Stimulated activated CD4-positive, alpha-beta T cell treated with anti-CD3 and anti-CD28 coated beads, Interleukin-15, amount 100 ng/mL, for 1 hour (primary cell): ENCODE data around the gene KRT27.

Source experiments
- DNase-seq, 2 donors: peaks; one replicate each; pipeline ENCODE4 v3.0.0-alpha.2; 2020; ENCODE audit warnings: low read depth in 1 of 2, low spot score in 1 of 2

KRT27 gene

DNA sequence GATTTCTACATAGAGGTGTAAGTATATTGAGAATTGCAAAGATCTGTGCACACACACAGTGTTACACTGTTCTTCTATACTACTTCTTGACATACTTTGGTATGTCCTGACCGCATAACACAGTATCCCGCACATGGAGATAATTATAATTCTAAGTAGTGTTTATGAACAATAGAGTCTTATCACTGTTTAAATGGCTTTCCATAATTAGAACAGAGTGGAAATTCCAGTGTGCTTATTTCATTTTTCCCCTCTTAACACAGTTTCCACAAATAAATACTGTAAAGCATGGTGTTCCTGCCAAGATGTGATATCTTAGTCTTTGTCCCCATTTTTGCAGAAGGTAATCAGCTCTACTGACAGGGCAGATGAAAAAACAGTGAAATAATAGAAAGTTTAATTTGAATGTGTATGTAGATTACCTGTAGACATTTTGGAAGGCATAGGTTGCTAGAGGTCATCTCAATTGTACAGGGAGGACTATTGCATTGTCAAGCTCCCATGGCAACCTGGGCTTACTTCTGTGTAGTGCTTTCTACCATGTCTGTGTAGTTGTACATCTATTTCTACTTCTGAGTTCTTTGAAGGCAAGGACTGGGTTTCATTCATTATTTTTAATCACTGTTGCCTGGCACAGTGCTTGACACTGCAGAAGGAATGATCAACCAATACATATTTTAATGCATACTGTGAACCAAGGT is 27.5 kb upstream of the KRT27 start:
- no peak for DNase-seq

GRCh38 chr17:40806131-40806530 is 23.8 kb upstream of the KRT27 start:
- no peak for DNase-seq

- DNase-seq = peak; percentile 35 to 63
Observed at GRCh38 chr17:40803617-40804082, 21.3 kb upstream of the KRT27 start.

- DNase-seq = no peak
Observed at GRCh38 chr17:40801157-40801556, 18.8 kb upstream of the KRT27 start.

DNA sequence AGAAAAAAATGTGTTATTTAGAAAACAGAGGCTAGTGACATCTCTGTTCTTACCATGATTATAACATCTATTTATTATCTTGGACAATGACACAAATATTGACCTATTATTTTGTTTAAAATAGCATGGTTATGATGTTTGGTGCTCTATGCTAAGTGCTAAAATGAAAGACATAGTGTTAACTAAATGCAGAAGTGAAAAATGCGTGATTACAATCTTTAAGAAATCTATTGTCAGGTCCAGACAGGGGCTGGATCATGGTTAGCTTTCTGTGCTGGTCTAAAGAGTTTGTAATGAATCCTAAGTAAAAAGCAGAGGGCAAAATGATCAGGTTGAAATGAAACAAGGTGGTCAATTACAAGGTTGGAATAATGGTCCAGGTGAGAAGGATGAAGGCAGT is 18.0 kb upstream of the KRT27 start:
- DNase-seq = no peak

DNA sequence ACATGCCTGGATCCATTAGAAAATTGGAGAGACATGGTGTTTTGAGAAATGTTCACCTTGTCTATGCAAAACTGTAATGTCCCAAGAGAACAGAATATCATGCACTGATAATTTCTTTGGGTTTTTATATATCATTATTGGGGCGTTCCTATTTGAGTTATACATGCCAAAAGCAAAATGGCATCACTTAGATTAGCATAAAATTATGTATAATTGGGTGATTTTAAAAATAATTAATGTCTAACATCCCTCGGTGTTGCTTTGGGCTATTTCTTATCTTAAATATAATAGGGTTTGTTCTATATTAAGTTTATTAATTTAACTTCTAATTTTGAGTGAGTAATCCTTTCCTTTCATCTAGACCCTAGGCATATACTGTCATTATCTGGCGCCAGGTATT is 17.5 kb upstream of the KRT27 start, which contains the start of gene KRT28:
KRT28 (minus strand) TSS at position 101 of the 400 bp plus-strand sequence; CDS start at position 35, 66 bp downstream.
- DNase-seq = no peak

DNA sequence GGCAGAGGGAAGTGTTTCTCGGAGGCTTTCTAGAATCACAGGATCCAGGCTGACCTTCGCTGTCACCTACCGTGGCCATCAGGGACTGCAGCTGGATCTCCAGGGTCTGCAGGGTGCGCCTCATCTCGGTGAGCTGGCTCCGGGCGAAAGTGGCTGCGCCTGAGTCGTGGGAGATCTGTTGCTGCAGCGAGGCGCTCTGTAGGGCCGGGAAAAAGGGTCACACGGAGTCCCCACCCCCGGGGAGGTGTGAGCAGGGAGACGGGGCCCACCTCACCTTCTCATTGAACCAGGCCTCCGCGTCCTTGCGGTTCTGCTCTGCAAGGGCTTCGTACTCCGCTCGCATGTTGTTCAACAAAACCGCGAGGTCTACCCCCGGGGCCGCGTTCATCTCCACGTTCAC is 14.5 kb upstream of the KRT27 start:
- DNase-seq = no peak

DNA sequence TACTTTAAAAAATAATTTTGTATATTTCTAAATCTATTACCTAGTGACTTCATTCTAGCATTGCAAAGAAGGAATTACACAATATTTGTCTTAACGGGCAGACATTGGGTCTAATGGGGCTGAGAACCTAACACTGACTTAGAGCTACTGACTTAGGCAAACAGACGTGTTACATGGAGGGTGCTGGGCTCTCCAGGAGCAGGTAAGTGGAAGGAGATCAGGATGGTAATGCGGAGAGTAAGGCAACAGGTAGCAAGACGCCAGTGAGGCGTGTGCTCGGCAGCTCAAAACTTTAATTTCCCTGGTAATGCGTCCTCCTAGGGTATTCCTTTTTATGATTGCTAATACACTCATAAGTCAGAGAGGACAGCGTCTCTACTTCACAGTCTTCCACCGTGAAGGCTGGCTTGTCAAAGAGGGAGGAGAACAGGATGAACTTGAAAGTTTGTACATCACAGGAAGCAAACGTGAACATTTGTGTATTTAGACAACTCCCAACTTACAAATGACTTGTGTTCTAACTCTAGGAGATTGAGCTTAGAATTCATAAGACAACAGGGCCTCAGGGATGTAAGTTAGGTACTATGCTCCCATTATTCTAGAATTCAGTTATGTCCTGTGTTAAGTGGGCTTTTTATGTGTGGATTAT is 12.8 kb upstream of the KRT27 start:
- no peak for DNase-seq

DNA sequence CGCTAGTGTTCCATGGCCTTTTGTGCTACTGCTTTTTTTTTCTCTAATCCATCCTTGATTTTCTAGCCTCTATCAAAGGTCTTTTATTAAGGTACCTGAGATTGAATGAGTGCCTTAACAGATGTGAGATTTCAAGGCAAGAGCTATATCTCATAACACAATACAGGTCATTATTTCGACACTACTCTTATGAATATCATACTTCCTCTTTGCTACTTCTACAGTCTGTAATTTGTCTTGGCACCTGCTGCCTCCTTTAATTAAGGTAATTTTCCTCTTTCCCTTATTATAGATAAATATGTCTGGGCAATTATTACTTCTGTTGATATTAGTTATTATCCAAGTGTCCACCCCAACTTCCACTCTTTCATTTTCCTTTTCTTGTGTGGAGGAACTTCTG is 12.1 kb upstream of the KRT27 start:
- no peak for DNase-seq

- no peak for DNase-seq
Observed at GRCh38 chr17:40793832-40794231, 11.5 kb upstream of the KRT27 start.

GRCh38 chr17:40791787-40792436 is 9.6 kb upstream of the KRT27 start:
- no peak for DNase-seq

DNA sequence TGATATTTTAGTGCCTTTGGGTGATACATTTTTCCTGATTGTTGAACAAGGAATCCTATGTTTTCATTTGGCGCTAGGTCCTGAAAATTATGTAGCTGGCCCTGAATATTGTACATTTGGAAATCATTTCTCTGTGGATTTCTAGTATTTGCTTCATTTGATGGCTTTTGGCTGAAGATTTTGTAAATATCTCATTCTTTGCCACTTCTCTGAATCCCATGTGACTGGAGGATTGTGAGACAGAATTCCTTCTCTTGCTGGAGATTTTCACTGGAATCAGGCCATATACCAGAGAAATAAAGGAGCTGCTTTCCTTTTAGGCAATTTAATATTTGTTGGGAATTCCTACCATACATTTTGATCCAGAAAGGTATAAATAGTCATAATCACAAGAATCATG is 8.8 kb upstream of the KRT27 start:
- no peak for DNase-seq

DNA sequence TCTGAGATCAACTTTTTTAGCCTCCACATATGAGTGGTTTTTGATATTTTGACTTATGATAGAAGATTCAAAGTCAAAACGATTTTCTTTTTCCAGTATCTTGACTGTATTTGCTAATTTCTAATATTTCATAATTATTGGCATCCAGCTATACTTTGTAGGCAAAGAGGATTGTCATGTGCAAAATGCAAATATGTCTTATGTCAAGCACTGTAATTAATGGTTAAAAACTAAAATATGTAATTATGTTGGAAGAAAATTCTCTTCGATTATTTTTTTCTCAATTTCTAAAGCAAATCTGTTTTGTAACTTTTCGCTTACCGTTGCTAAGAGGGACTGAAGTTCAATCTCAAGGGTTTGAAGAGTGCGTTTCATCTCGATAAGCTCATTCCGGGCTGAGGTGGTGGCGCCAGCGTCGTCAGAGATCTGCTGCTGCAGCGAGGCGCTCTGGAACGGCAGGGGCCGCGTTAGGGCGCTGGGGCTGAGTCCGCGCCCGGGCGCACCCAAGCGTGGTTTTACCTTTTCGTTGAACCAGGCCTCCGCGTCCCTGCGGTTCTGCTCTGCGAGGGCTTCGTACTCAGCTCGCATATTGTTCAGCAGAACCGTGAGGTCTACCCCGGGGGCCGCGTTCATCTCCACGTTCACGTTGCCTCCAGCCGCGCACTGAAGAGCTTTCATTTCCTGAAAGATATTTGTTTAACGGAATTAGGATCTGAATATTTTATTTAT is 3.0 kb downstream of the KRT27 start:
- DNase-seq = peak in 1 of 2 donors; percentile 5

DNA sequence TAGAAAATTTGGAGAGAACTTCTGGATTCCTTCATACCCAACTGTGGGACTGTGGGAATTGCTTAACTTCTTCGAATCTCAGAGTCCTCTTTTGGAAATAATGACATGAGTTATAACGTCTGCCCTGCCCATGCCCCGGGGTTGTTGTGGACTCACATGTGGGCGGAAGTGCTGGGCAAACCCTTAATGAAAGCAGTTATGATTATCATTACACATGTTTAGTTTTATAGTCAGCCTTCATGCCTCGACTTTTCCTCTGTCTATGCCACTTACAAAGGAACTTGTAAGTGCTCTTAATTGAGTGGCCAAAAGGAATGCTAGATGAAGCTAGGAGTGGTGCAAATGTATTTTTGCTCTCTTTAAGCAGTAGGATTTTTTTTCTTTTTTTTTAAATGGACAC is 3.9 kb downstream of the KRT27 start:
- no peak for DNase-seq

DNA sequence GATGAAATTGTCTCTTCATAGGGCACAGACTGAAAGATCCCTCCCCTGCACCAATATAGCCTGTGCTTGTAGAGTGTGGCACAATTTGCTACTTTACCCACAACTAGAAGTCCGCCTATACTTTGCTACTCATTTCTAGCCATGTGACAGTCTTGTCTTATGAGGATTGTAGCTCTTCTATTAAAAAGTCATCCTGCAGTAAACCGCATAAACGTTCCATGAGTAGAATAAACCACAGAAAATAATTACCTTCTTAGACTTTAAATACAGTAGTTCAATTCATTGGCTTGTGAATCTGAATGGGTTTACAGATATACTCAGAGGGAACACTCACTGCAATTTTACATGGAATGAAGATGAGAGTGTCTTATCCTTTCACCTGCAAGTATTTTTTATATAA is 4.4 kb downstream of the KRT27 start:
- DNase-seq = no peak

- no peak for DNase-seq
Observed at GRCh38 chr17:40777459-40777858, 4.9 kb downstream of the KRT27 start.

- DNase-seq = no peak
Observed at GRCh38 chr17:40775945-40776344, 6.4 kb downstream of the KRT27 start.

DNA sequence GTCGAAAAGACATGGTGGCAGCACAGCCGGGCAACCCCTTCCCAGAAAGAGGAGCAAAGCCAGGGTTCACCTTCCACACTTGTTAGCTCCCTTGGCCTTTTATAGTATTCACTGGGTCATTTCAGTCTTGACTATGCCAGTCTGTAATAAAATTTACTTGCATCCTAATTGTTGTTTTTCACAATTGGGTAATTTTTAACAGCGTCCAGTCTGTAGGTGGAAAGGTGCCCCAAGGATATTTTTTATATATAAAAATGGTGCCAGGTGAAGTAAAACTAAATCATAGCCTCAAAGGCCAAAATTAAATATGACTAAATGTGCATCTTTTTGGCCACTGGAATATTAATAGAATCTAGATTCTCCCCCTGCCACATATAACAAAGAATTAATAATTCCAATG is 10.2 kb downstream of the KRT27 start, which contains the start of gene KRT26:
KRT26 (minus strand) TSS at position 101 of the 400 bp plus-strand sequence; CDS start at position 13, 88 bp downstream.
- no peak for DNase-seq

- DNase-seq = no peak
Observed at GRCh38 chr17:40765657-40766056, 16.7 kb downstream of the KRT27 start.

GRCh38 chr17:40763752-40764151 is 18.6 kb downstream of the KRT27 start:
- DNase-seq = no peak
